Mucosa of descending colon (tissue), 3 donors: ENCODE results near the gene AGPS. TPM values are rescaled to one million over a fixed set of nuclear protein-coding genes. Genes with fewer than 3 reads are reported as not detected.

Source experiments
- ATAC-seq: fragments of 200-7000 bp; cut with Tn5 transposase; one replicate; pipeline ENCODE4 v1.9.1; 2020; ENCODE audit warnings: mild to moderate bottlenecking, moderate library complexity
- DNase-seq, 3 donors: peaks; one replicate each; pipeline ENCODE4 v3.0.0-alpha.2; 2020
- H3K36me3 ChIP-seq: fragments of 200-600 bp; one replicate; pipeline ENCODE4 v1.8.0; 2021; ENCODE audit warnings: low read depth, mild to moderate bottlenecking
- H3K4me1 ChIP-seq: fragments of 200-600 bp; one replicate; pipeline ENCODE4 v1.8.0; 2021; ENCODE audit warnings: low read depth, mild to moderate bottlenecking
- H3K4me3 ChIP-seq: fragments of 200-600 bp; one replicate; pipeline ENCODE4 v1.8.0; 2021; ENCODE audit warnings: mild to moderate bottlenecking
- H3K9me3 ChIP-seq: fragments of 200-600 bp; one replicate; pipeline ENCODE4 v1.8.0; 2021; ENCODE audit warnings: mild to moderate bottlenecking
- CTCF ChIP-seq: fragments of 200-600 bp; IDR thresholded peaks from one replicate; pipeline ENCODE4 v1.8.0; 2022; ENCODE audit warnings: antibody characterized with exemption, mild to moderate bottlenecking
- intact Hi-C, 2 donors: fragments of 100-400 bp; cut with DNase I in 1 of 2; cut with micrococcal nuclease in 1 of 2; formaldehyde crosslinking; loops; one replicate each; pipeline versions ENCODE4 v1.11.0 to v1.11.1; 2022; cut with DNase I, micrococcal nuclease
- total RNA-seq, 3 donors: library from RNA; stranded (reverse); fragmentation: NEBNext Ultra II Directional in 2 of 3; extraction: Animal tissue kit (Norgen Biotek cat#: 25700) in 2 of 3; gene quantifications; one replicate each; pipeline versions ENCODE4 v1.2.1 to v1.2.4, GENCODE V29; 2021 to 2023
- donor health status: DM: no; HTN: no; CAD: no; lungs with moderate emphysema.
- donor health status: DM: no; HTN: no; CAD: no.
- donor health status: DM: no; HTN: yes; CAD: no.

Gene AGPS
- total RNA-seq, 3 donors from 2014 or later: 43.0 to 58.4 (median 48.7) TPM

- Histone ChIP-seq H3K4me3 (no peak overlapping the region), H3K9me3 (no peaks in the 10 kb centered on the region), H3K36me3 (no peaks in the 10 kb centered on the region), H3K4me1 (no peaks in the 10 kb centered on the region)
- intact Hi-C loops: no loop called here
- DNase-seq (no peak), ATAC-seq (no peak)
- TF ChIP-seq CTCF: no peak
Observed at GRCh38 chr2:177465400-177466138, 73.0 kb downstream of the AGPS start.

- ATAC-seq (peak; percentile 41), DNase-seq (peak in 1 of 3 donors; percentile 33)
- Histone ChIP-seq H3K36me3 (no peaks in the 10 kb centered on the region), H3K4me3 (no peak overlapping the region), H3K4me1 (no peaks in the 10 kb centered on the region), H3K9me3 (peaks cover 5% of the 10 kb centered on the region)
- intact Hi-C loops: no loop called here
- TF ChIP-seq CTCF: no peak
Observed at GRCh38 chr2:177466337-177467195, 74.0 kb downstream of the AGPS start.

GRCh38 chr2:177467646-177468045, 75.1 kb downstream of the AGPS start:
- intact Hi-C loops: no loop called here
- H3K9me3 ChIP-seq: peaks cover 15% of the 10 kb centered on the region
- ATAC-seq: no peak
- H3K36me3 ChIP-seq: no peaks in the 10 kb centered on the region
- TF ChIP-seq CTCF: no peak
- H3K4me1 ChIP-seq: no peaks in the 10 kb centered on the region
- no peak for DNase-seq
- H3K4me3 ChIP-seq: no peak overlapping the region

- H3K4me1 ChIP-seq: peaks cover 2% of the 10 kb centered on the region
- DNase-seq: no peak
- no peak overlapping the region for H3K4me3 ChIP-seq
- intact Hi-C loops: no loop called here
- H3K36me3 ChIP-seq: no peaks in the 10 kb centered on the region
- no peak for ATAC-seq
- H3K9me3 ChIP-seq: peaks cover 15% of the 10 kb centered on the region
- TF ChIP-seq CTCF: no peak
Observed at GRCh38 chr2:177471990-177472389, 79.4 kb downstream of the AGPS start.

- no peak for ATAC-seq
Observed at GRCh38 chr2:177474301-177474700, 81.7 kb downstream of the AGPS start.

More at GRCh38 chr2:177474301-177474700, 81.7 kb downstream of the AGPS start:
- peaks cover 2% of the 10 kb centered on the region for H3K4me1 ChIP-seq
- TF ChIP-seq CTCF: no peak
- H3K9me3 ChIP-seq: peaks cover 19% of the 10 kb centered on the region
- H3K36me3 ChIP-seq: no peaks in the 10 kb centered on the region
- intact Hi-C loops: no loop called here
- no peak overlapping the region for H3K4me3 ChIP-seq
- no peak for DNase-seq
